GM04503 (cell line): Measurements from ENCODE around the gene DIRAS2.

Experiments
- DNase-seq: peaks from one replicate; pipeline ENCODE4 v3.0.0-alpha.2; 2012; ENCODE audit warnings: low read depth

DIRAS2 gene

GRCh38 chr9:90612957-90613356 is 29.7 kb downstream of the DIRAS2 start:
- no peak for DNase-seq

- DNase-seq, result no peak
Observed at GRCh38 chr9:90611568-90611967, 31.1 kb downstream of the DIRAS2 start.

- DNase-seq, result no peak
Observed at GRCh38 chr9:90611121-90611520, 31.5 kb downstream of the DIRAS2 start.

- DNase-seq, result no peak
Observed at GRCh38 chr9:90607701-90608516, 34.7 kb downstream of the DIRAS2 start.

GRCh38 chr9:90600029-90600428 is 42.6 kb downstream of the DIRAS2 start:
- no peak for DNase-seq

GRCh38 chr9:90598191-90598590 is 44.4 kb downstream of the DIRAS2 start:
- no peak for DNase-seq

GRCh38 chr9:90593646-90594045 is 49.0 kb downstream of the DIRAS2 start:
- no peak for DNase-seq

- DNase-seq, result no peak
Observed at GRCh38 chr9:90580576-90580975, 62.0 kb downstream of the DIRAS2 start.

GRCh38 chr9:90579181-90579580 is 63.4 kb downstream of the DIRAS2 start:
- DNase-seq, result no peak

- DNase-seq, result no peak
Observed at GRCh38 chr9:90578126-90578815, 64.4 kb downstream of the DIRAS2 start.

GRCh38 chr9:90569511-90569910 is 73.1 kb downstream of the DIRAS2 start:
- no peak for DNase-seq

- DNase-seq, result no peak
Observed at GRCh38 chr9:90568667-90569066, 74.0 kb downstream of the DIRAS2 start.

- DNase-seq, result no peak
Observed at GRCh38 chr9:90562229-90562628, 80.4 kb downstream of the DIRAS2 start.
